Measurements from ENCODE around the gene MRPS22. TPM values are rescaled to one million over a fixed set of nuclear protein-coding genes. Genes with fewer than 3 reads are reported as not detected.
A peak's percentile ranks its signal among the peaks of the same experiment; 100 is the strongest.

The MRPS22 gene
- total and polyA plus RNA-seq, 2 of the 13 experiments (the other 11 are each of a cell fraction or from before 2014, with no cell fraction given) = 52.7 to 113 TPM

- Histone ChIP-seq H3K9ac (ENCODE audit: insufficient read depth, low read depth, low read length) (no peak overlapping the region), H2AFZ (ENCODE audit: low read length) (no peak overlapping the region), H3K36me3 (replicated peaks in 1 of 2; ENCODE audit: control insufficient read depth in 1 of 2, insufficient read depth in 2 of 2, low read length in 2 of 2) (no peaks in the 10 kb centered on the region), H3K4me3 (replicated peaks in 1 of 3; ENCODE audit: insufficient read depth in 1 of 3, low read depth in 2 of 3, low read length in 3 of 3) (no peak overlapping the region), H3K27ac (ENCODE audit: extremely low read length, insufficient read depth, low read length) (no peak overlapping the region), H4K20me1 (ENCODE audit: insufficient read depth, low read length) (no peaks in the 10 kb centered on the region), H3K9me3 (ENCODE audit: low read length) (no peaks in the 10 kb centered on the region), H3K27me3 (ENCODE audit: control insufficient read depth in 1 of 2, insufficient read depth in 2 of 2, low read length in 2 of 2) (peaks cover 0 to 2% of the 10 kb centered on the region in 2 experiments; a peak in 2 of 5 replicates), H3K79me2 (ENCODE audit: insufficient read depth, low read length) (no peaks in the 10 kb centered on the region), H3K4me1 (ENCODE audit: insufficient read depth, low read length) (no peaks in the 10 kb centered on the region), H3K4me2 (ENCODE audit: low read depth, low read length) (no peak overlapping the region)
- intact Hi-C loops (cut with micrococcal nuclease; ENCODE audit: unreplicated experiment) (no loop called here), in situ Hi-C loops (cut with HindIII; ENCODE audit: extremely low pct_ligation_motif_present, low pct_unique_long_range_greater_than_20kb) (no loop called here)
- POLR2A ChIA-PET = no interaction called here
- DNase-seq (ENCODE audit: low spot score) (no peak), ATAC-seq (no peak), FAIRE-seq (no peak)
- CTCF ChIA-PET (ENCODE audit: low intra/inter-chr PET ratio, low total read pairs) = no interaction called here
- 0% methylated on average over 3 of the region's 3 CpGs for WGBS (ENCODE audit: low lambda C conversion rate)
- TF ChIP-seq SMAD3 (CRISPR knock-in tag; IDR thresholded peaks at IDR 0.05) = no peak
- TF ChIP-seq LCORL (IDR thresholded peaks at IDR 0.05) = 0 out of 2 replicates have a peak, but pooled peaks have one; percentile 60
- no peak for TF ChIP-seq LCORL (CRISPR knock-in tag; IDR thresholded peaks at IDR 0.05)
- BruUV-seq (replicated peaks) = no TSS peak
Observed at GRCh38 chr3:139318431-139318816, 25.4 kb upstream of the MRPS22 start.

GRCh38 chr3:139318826-139319225, 25.0 kb upstream of the MRPS22 start:
- POLR2A ChIA-PET = no interaction called here
- Histone ChIP-seq H3K9ac (ENCODE audit: insufficient read depth, low read depth, low read length) (no peak overlapping the region), H3K4me2 (ENCODE audit: low read depth, low read length) (no peak overlapping the region), H3K27me3 (ENCODE audit: control insufficient read depth in 1 of 2, insufficient read depth in 2 of 2, low read length in 2 of 2) (peaks cover 0 to 2% of the 10 kb centered on the region in 2 experiments; a peak in 2 of 5 replicates), H3K4me3 (replicated peaks in 1 of 3; ENCODE audit: insufficient read depth in 1 of 3, low read depth in 2 of 3, low read length in 3 of 3) (no peak overlapping the region), H3K79me2 (ENCODE audit: insufficient read depth, low read length) (no peaks in the 10 kb centered on the region), H3K36me3 (replicated peaks in 1 of 2; ENCODE audit: control insufficient read depth in 1 of 2, insufficient read depth in 2 of 2, low read length in 2 of 2) (no peaks in the 10 kb centered on the region), H4K20me1 (ENCODE audit: insufficient read depth, low read length) (no peaks in the 10 kb centered on the region), H3K27ac (ENCODE audit: extremely low read length, insufficient read depth, low read length) (no peak overlapping the region), H2AFZ (ENCODE audit: low read length) (no peak overlapping the region), H3K4me1 (ENCODE audit: insufficient read depth, low read length) (no peaks in the 10 kb centered on the region), H3K9me3 (ENCODE audit: low read length) (no peaks in the 10 kb centered on the region)
- FAIRE-seq (no peak), ATAC-seq (no peak), DNase-seq (ENCODE audit: low spot score) (no peak)
- WGBS (ENCODE audit: low lambda C conversion rate) = 59% methylated on average over 6 of the region's 6 CpGs
- intact Hi-C loops (cut with micrococcal nuclease; ENCODE audit: unreplicated experiment) = no loop called here
- CTCF ChIA-PET (ENCODE audit: low intra/inter-chr PET ratio, low total read pairs) = no interaction called here
- in situ Hi-C loops (cut with HindIII; ENCODE audit: extremely low pct_ligation_motif_present, low pct_unique_long_range_greater_than_20kb) = no loop called here
- TF ChIP-seq ZNF629 (CRISPR knock-in tag; conservative IDR thresholded peaks at IDR 0.05) = no peak
- TF ChIP-seq SMARCC2 (IDR thresholded peaks at IDR 0.05) = no peak
- no TSS peak for BruUV-seq (replicated peaks)

Data from HepG2 (cell line).